ENCODE data around the gene APOBEC2.

DNA sequence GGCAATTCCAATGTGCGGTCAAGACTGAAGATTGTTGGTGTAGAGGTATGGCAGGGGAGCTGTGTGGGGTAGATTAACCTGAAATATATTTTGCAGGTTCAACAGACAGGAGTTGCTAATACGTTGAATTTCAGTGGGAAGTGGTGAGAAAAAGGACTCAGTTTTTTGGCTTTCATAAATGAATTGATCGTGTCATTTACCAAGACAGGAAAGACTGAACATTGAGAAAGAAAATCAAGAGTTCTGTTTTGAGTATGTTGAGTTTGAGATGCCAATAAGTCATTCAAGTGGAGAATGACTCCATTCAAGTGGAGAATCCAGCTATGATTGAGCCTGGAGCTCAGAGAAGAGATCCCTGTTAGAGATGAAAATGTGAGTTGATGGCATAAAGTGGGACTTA is 50.8 kb downstream of the APOBEC2 start:
- no peak for TF ChIP-seq RFX5 (IDR thresholded peaks at IDR 0.05; ENCODE audit: low read depth, low read length)
- no peak for TF ChIP-seq MXI1 (IDR thresholded peaks at IDR 0.05; ENCODE audit: borderline replicate concordance, low read depth, low read length)
- TF ChIP-seq RCOR1 (IDR thresholded peaks at IDR 0.05; ENCODE audit: insufficient replicate concordance, low read length) = no peak
- no peak for TF ChIP-seq RAD21 (IDR thresholded peaks at IDR 0.05; ENCODE audit: low read length)
- TF ChIP-seq, protein P1, sequence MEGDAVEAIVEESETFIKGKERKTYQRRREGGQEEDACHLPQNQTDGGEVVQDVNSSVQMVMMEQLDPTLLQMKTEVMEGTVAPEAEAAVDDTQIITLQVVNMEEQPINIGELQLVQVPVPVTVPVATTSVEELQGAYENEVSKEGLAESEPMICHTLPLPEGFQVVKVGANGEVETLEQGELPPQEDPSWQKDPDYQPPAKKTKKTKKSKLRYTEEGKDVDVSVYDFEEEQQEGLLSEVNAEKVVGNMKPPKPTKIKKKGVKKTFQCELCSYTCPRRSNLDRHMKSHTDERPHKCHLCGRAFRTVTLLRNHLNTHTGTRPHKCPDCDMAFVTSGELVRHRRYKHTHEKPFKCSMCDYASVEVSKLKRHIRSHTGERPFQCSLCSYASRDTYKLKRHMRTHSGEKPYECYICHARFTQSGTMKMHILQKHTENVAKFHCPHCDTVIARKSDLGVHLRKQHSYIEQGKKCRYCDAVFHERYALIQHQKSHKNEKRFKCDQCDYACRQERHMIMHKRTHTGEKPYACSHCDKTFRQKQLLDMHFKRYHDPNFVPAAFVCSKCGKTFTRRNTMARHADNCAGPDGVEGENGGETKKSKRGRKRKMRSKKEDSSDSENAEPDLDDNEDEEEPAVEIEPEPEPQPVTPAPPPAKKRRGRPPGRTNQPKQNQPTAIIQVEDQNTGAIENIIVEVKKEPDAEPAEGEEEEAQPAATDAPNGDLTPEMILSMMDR (conservative IDR thresholded peaks at IDR 0.05; ENCODE audit: low read depth, low read length) = no peak
- no peak for TF ChIP-seq POLR2A (IDR thresholded peaks at IDR 0.05; ENCODE audit: low read depth, low read length)
- TF ChIP-seq BHLHE40 (IDR thresholded peaks at IDR 0.05; ENCODE audit: low read depth, low read length) = no peak
- TF ChIP-seq, protein P2, sequence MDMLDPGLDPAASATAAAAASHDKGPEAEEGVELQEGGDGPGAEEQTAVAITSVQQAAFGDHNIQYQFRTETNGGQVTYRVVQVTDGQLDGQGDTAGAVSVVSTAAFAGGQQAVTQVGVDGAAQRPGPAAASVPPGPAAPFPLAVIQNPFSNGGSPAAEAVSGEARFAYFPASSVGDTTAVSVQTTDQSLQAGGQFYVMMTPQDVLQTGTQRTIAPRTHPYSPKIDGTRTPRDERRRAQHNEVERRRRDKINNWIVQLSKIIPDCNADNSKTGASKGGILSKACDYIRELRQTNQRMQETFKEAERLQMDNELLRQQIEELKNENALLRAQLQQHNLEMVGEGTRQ (IDR thresholded peaks at IDR 0.05; ENCODE audit: low read depth, low read length) = no peak
- TF ChIP-seq CHD1 (IDR thresholded peaks at IDR 0.05; ENCODE audit: low read depth, low read length) = no peak
- TF ChIP-seq CEBPB (IDR thresholded peaks at IDR 0.05; ENCODE audit: low read depth, low read length) = no peak
